Thymus (tissue), 11 donors: ENCODE measurements around the gene MIPOL1. TPM values are rescaled to one million over a fixed set of nuclear protein-coding genes. Genes with fewer than 3 reads are reported as not detected.

Experiments used
- DNase-seq, 9 donors: peaks; one replicate each; pipeline ENCODE4 v3.0.0-alpha.2; 2013; ENCODE audit warnings: low spot score in 9 of 9, low read depth in 6 of 9, missing footprints in 1 of 9
- H3K27ac ChIP-seq, 2 donors: one replicate each; pipeline ENCODE4 v1.5.1; 2013; ENCODE audit warnings: control low read depth in 1 of 2, low read depth in 1 of 2, low read length in 1 of 2, mild to moderate bottlenecking in 1 of 2, moderate library complexity in 1 of 2
- H3K27me3 ChIP-seq, 2 donors: one replicate each; pipeline ENCODE4 v1.5.1; 2013; ENCODE audit warnings: low read length in 1 of 2; ENCODE audit not compliant: control insufficient read depth in 2 of 2, insufficient read depth in 1 of 2
- H3K36me3 ChIP-seq, 2 donors: one replicate each; pipeline ENCODE4 v1.5.1; 2013; ENCODE audit warnings: low read length in 1 of 2, mild to moderate bottlenecking in 1 of 2, moderate library complexity in 1 of 2; ENCODE audit not compliant: control insufficient read depth in 2 of 2, insufficient read depth in 2 of 2
- H3K4me1 ChIP-seq, 2 donors: one replicate each; pipeline ENCODE4 v1.5.1; 2013; ENCODE audit warnings: low read length in 2 of 2; ENCODE audit not compliant: control insufficient read depth in 2 of 2, insufficient read depth in 2 of 2
- H3K4me3 ChIP-seq, 2 donors: one replicate each; pipeline ENCODE4 v1.5.1; 2013; ENCODE audit warnings: low read length in 2 of 2, control low read depth in 1 of 2, mild to moderate bottlenecking in 1 of 2
- H3K9me3 ChIP-seq, 2 donors: one replicate each; pipeline ENCODE4 v1.5.1; 2013; ENCODE audit warnings: low read length in 1 of 2, mild to moderate bottlenecking in 1 of 2; ENCODE audit not compliant: control insufficient read depth in 2 of 2, insufficient read depth in 1 of 2
- WGBS: extraction: QIAGEN DNeasy Blood & Tissue Kit; methylation state at CpG from one replicate; pipeline ENCODE4 v1.1.7; 2013; 5-methylcytosine and 5-hydroxymethylcytosine counted together
- polyA plus RNA-seq: library from polyadenylated mRNA; stranded (reverse); fragments of 200-250 nt; gene quantifications from one replicate; pipeline ENCODE4 v1.2.3, GENCODE V29; 2013
- total RNA-seq: library from RNA; stranded (reverse); fragments of 120-200 nt; gene quantifications from one replicate; pipeline ENCODE4 v1.2.4, GENCODE V29; 2013
- donor health status: healthy.

MIPOL1 gene
- total and polyA plus RNA-seq, 2 donors: 2.1 to 2.5 TPM

GRCh38 chr14:37464192-37464858, 266.6 kb downstream of the MIPOL1 start:
- H3K27ac ChIP-seq: no peak overlapping the region
- WGBS: 91% methylated on average over 3 of the region's 3 CpGs

GRCh38 chr14:37466003-37466622, 268.4 kb downstream of the MIPOL1 start:
- no peaks in the 10 kb centered on the region for H3K9me3 ChIP-seq
- no peaks in the 10 kb centered on the region for H3K4me1 ChIP-seq
- no peaks in the 10 kb centered on the region for H3K36me3 ChIP-seq
- H3K4me3 ChIP-seq: no peak overlapping the region
- DNase-seq: no peak
- H3K27me3 ChIP-seq: no peaks in the 10 kb centered on the region
- no peak overlapping the region for H3K27ac ChIP-seq

More at GRCh38 chr14:37464192-37464858, 266.6 kb downstream of the MIPOL1 start:
- Histone ChIP-seq H3K27me3 (no peaks in the 10 kb centered on the region), H3K4me3 (no peak overlapping the region), H3K36me3 (no peaks in the 10 kb centered on the region), H3K4me1 (no peaks in the 10 kb centered on the region), H3K9me3 (no peaks in the 10 kb centered on the region)
- DNase-seq: no peak

DNA sequence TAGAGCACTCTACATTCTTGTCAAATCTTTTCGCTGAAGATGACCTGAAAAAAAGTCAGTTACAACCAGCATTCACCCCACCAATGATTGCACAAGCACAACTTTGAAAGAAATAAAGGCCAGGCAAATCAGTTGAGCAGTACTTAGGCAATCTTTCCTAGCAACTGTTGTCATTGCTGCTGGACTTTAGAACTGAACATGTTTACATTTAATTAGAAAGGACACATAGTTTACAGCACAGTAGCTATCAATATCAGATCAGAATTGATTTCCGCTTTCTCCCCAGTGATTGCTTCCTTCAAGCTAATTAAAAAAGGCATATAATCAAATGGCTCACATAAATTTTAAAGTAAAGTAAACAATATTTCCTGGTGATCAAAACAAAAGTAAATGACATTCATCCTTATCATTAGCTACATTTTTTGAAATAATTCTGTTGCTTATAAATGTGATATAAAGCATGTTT, 268.9 kb downstream of the MIPOL1 start:
- Histone ChIP-seq H3K4me3 (no peak overlapping the region), H3K9me3 (no peaks in the 10 kb centered on the region), H3K27ac (no peak overlapping the region), H3K4me1 (no peaks in the 10 kb centered on the region), H3K27me3 (no peaks in the 10 kb centered on the region), H3K36me3 (no peaks in the 10 kb centered on the region)
- no peak for DNase-seq
- WGBS: 90% methylated on average over 2 of the region's 2 CpGs

- H3K27ac ChIP-seq: no peak overlapping the region
- H3K9me3 ChIP-seq: no peaks in the 10 kb centered on the region
- no peaks in the 10 kb centered on the region for H3K36me3 ChIP-seq
- DNase-seq: no peak
- no peaks in the 10 kb centered on the region for H3K27me3 ChIP-seq
- no peak overlapping the region for H3K4me3 ChIP-seq
- H3K4me1 ChIP-seq: no peaks in the 10 kb centered on the region
Measured at GRCh38 chr14:37469650-37470049, 271.9 kb downstream of the MIPOL1 start.

DNA sequence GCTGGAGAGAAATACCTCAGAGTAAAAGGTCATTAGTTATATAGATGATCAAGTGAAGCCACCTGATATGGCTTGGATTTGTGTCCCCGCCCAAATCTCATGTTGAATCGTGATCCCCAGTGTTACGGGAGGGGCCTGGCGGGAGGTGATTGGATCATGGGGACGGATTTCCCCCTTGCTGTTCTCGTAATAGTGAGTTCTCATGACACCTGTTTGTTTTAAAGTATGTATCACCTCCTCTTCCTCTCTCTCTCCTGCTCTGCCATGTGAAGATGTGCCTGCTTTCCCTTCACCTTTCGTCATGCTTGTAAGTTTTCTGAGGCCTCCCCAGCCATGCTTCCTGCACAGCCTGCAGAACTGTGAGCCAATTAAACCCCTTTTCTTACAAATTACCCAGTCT, 272.5 kb downstream of the MIPOL1 start:
- 90% methylated on average over 7 of the region's 7 CpGs for WGBS
- Histone ChIP-seq H3K4me3 (no peak overlapping the region), H3K27ac (no peak overlapping the region), H3K27me3 (no peaks in the 10 kb centered on the region), H3K36me3 (no peaks in the 10 kb centered on the region), H3K4me1 (no peaks in the 10 kb centered on the region), H3K9me3 (no peaks in the 10 kb centered on the region)
- no peak for DNase-seq

GRCh38 chr14:37472906-37473305, 275.2 kb downstream of the MIPOL1 start:
- Histone ChIP-seq H3K27ac (no peak overlapping the region), H3K36me3 (no peaks in the 10 kb centered on the region), H3K4me1 (no peaks in the 10 kb centered on the region), H3K9me3 (no peaks in the 10 kb centered on the region), H3K27me3 (no peaks in the 10 kb centered on the region), H3K4me3 (no peak overlapping the region)
- no peak for DNase-seq
- 72% methylated on average over 4 of the region's 4 CpGs for WGBS

- H3K9me3 ChIP-seq: no peaks in the 10 kb centered on the region
- no peaks in the 10 kb centered on the region for H3K4me1 ChIP-seq
- 93% methylated on average over 6 of the region's 6 CpGs for WGBS
- H3K4me3 ChIP-seq: no peak overlapping the region
- H3K27me3 ChIP-seq: no peaks in the 10 kb centered on the region
- no peak for DNase-seq
- H3K27ac ChIP-seq: no peak overlapping the region
- H3K36me3 ChIP-seq: no peaks in the 10 kb centered on the region
Measured at GRCh38 chr14:37474191-37474590, 276.5 kb downstream of the MIPOL1 start.

- Histone ChIP-seq H3K36me3 (no peaks in the 10 kb centered on the region), H3K4me3 (no peak overlapping the region), H3K27me3 (no peaks in the 10 kb centered on the region), H3K27ac (no peak overlapping the region), H3K4me1 (no peaks in the 10 kb centered on the region), H3K9me3 (no peaks in the 10 kb centered on the region)
- DNase-seq: no peak
- 90% methylated on average over 3 of the region's 3 CpGs for WGBS
Measured at GRCh38 chr14:37480446-37481290, 282.9 kb downstream of the MIPOL1 start.

- no peaks in the 10 kb centered on the region for H3K27me3 ChIP-seq
- no peaks in the 10 kb centered on the region for H3K4me1 ChIP-seq
- DNase-seq: no peak
- H3K36me3 ChIP-seq: no peaks in the 10 kb centered on the region
- WGBS: 75% methylated on average over 1 of the region's 1 CpG
- no peak overlapping the region for H3K4me3 ChIP-seq
- H3K9me3 ChIP-seq: no peaks in the 10 kb centered on the region
- no peak overlapping the region for H3K27ac ChIP-seq
Measured at GRCh38 chr14:37482428-37482827, 284.7 kb downstream of the MIPOL1 start.
